ENCODE data around the gene HUNK.

DNA sequence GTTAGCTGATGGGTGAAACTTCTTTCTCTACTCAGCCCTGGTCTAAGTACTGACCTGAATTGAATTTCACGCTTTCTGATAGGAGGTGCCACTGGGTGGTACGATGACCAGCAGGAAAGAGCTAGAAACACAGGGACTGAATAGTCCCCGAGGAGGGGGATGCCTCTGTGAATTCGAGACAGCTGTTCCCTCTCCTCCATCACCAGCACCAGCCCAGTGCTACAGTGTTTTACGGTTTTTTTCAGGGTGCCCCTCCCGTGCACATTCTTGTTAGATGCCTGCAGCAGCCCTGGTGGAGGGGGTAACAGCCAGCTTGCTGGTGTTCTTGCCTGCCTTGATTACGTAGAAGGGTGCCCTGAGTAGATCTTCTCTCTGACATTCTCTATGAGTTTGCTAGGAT is 7.1 kb downstream of the HUNK start:
- TF ChIP-seq, protein P1, sequence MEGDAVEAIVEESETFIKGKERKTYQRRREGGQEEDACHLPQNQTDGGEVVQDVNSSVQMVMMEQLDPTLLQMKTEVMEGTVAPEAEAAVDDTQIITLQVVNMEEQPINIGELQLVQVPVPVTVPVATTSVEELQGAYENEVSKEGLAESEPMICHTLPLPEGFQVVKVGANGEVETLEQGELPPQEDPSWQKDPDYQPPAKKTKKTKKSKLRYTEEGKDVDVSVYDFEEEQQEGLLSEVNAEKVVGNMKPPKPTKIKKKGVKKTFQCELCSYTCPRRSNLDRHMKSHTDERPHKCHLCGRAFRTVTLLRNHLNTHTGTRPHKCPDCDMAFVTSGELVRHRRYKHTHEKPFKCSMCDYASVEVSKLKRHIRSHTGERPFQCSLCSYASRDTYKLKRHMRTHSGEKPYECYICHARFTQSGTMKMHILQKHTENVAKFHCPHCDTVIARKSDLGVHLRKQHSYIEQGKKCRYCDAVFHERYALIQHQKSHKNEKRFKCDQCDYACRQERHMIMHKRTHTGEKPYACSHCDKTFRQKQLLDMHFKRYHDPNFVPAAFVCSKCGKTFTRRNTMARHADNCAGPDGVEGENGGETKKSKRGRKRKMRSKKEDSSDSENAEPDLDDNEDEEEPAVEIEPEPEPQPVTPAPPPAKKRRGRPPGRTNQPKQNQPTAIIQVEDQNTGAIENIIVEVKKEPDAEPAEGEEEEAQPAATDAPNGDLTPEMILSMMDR (IDR thresholded peaks at IDR 0.05; ENCODE audit: low read depth, low read length): no peak
- TF ChIP-seq POLR2A (IDR thresholded peaks at IDR 0.05; ENCODE audit: extremely low read depth, insufficient read length): no peak
- TF ChIP-seq, protein P2, sequence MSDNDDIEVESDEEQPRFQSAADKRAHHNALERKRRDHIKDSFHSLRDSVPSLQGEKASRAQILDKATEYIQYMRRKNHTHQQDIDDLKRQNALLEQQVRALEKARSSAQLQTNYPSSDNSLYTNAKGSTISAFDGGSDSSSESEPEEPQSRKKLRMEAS (IDR thresholded peaks at IDR 0.05; ENCODE audit: low read depth, low read length): no peak
